ENCODE results near the gene MCF2.

The MCF2 gene

DNA sequence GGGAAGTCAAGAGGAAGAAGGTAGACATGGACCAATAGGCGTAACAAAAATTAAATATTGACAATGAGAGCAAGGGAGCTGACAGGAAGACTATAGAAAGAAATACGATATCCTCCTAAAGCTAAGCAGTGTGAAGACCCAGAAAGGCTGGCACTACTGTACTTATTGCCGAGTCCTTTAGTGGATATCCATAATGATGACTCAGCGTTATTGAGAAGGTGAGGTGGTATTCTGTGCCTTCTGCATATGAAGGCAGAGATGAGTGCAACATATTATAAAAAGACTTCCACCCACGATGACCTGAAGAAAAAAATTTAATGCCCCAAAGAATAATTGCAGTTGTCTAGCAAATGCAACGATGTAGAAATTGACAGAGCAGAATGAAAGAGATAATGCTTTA, 13.0 kb upstream of the MCF2 start:
- POLR2A ChIA-PET = no interaction called here
- TF ChIP-seq ZNF19 (tag by site-specific recombination; IDR thresholded peaks at IDR 0.05; ENCODE audit: low read depth) = no peak
- no peaks in the 10 kb centered on the region for H3K36me3 ChIP-seq (ENCODE audit: control insufficient read depth in 2 of 2, insufficient read depth in 1 of 2, low read length in 2 of 2)
- no peaks in the 10 kb centered on the region for H3K4me1 ChIP-seq (ENCODE audit: control insufficient read depth, insufficient read depth, low read length)
- H3K9me3 ChIP-seq (ENCODE audit: control insufficient read depth, insufficient read depth, low read depth, low read length) = no peaks in the 10 kb centered on the region
- CTCF ChIA-PET = interaction anchor here (0.6 kb wide), 1 partner anchor 17 kb away, joined by 3 read pairs; no protein-coding TSS in a partner anchor
- no peak overlapping the region for H3K4me3 ChIP-seq (ENCODE audit: low read depth, low read length)
- H3K27ac ChIP-seq (ENCODE audit: extremely low read depth, low read depth, low read length) = no peak overlapping the region

DNA sequence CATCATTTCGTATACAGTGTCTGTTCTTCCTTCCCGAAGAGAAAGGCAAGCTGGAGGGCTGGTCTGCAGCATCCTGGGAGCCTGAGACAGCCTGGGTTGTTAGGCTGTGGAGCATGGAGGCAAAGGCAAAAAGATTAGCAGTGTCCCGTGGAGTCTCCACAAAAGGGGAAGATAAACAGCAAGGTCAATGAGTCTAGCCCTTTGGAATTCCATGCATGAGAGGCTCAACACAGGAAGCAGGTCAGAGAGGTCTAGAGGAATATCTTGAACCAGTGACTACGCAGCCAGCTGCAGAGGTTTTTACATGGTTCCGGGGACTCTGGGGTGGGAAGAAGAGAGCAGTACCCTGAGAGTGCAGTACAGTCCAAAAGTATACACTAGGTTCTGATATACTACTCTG, 12.2 kb upstream of the MCF2 start:
- no peaks in the 10 kb centered on the region for H3K4me1 ChIP-seq (ENCODE audit: control insufficient read depth, insufficient read depth, low read length)
- no peak overlapping the region for H3K27ac ChIP-seq (ENCODE audit: extremely low read depth, low read depth, low read length)
- H3K4me3 ChIP-seq (ENCODE audit: low read depth, low read length) = no peak overlapping the region
- no peaks in the 10 kb centered on the region for H3K36me3 ChIP-seq (ENCODE audit: control insufficient read depth in 2 of 2, insufficient read depth in 1 of 2, low read length in 2 of 2)
- TF ChIP-seq, protein P1, sequence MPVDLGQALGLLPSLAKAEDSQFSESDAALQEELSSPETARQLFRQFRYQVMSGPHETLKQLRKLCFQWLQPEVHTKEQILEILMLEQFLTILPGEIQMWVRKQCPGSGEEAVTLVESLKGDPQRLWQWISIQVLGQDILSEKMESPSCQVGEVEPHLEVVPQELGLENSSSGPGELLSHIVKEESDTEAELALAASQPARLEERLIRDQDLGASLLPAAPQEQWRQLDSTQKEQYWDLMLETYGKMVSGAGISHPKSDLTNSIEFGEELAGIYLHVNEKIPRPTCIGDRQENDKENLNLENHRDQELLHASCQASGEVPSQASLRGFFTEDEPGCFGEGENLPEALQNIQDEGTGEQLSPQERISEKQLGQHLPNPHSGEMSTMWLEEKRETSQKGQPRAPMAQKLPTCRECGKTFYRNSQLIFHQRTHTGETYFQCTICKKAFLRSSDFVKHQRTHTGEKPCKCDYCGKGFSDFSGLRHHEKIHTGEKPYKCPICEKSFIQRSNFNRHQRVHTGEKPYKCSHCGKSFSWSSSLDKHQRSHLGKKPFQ (tag by site-specific recombination; IDR thresholded peaks at IDR 0.05) = no peak
- TF ChIP-seq ZFHX2 (tag by site-specific recombination; conservative IDR thresholded peaks at IDR 0.05) = no peak
- TF ChIP-seq, protein P2, sequence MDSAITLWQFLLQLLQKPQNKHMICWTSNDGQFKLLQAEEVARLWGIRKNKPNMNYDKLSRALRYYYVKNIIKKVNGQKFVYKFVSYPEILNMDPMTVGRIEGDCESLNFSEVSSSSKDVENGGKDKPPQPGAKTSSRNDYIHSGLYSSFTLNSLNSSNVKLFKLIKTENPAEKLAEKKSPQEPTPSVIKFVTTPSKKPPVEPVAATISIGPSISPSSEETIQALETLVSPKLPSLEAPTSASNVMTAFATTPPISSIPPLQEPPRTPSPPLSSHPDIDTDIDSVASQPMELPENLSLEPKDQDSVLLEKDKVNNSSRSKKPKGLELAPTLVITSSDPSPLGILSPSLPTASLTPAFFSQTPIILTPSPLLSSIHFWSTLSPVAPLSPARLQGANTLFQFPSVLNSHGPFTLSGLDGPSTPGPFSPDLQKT (IDR thresholded peaks at IDR 0.05; ENCODE audit: borderline replicate concordance, low read depth, low read length) = no peak
- no peak for TF ChIP-seq ZNF433 (tag by site-specific recombination; IDR thresholded peaks at IDR 0.05; ENCODE audit: low read depth)
- no peak for TF ChIP-seq SP2 (tag by site-specific recombination; IDR thresholded peaks at IDR 0.05)
- no peak for TF ChIP-seq ZNF521 (tag by site-specific recombination; IDR thresholded peaks at IDR 0.05)
- TF ChIP-seq, protein P3, sequence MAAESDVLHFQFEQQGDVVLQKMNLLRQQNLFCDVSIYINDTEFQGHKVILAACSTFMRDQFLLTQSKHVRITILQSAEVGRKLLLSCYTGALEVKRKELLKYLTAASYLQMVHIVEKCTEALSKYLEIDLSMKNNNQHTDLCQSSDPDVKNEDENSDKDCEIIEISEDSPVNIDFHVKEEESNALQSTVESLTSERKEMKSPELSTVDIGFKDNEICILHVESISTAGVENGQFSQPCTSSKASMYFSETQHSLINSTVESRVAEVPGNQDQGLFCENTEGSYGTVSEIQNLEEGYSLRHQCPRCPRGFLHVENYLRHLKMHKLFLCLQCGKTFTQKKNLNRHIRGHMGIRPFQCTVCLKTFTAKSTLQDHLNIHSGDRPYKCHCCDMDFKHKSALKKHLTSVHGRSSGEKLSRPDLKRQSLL (tag by site-specific recombination; IDR thresholded peaks at IDR 0.05) = no peak
- TF ChIP-seq ZNF221 (tag by site-specific recombination; IDR thresholded peaks at IDR 0.05; ENCODE audit: borderline replicate concordance) = no peak
- no peak for TF ChIP-seq ZNF37A (tag by site-specific recombination; IDR thresholded peaks at IDR 0.05)
- TF ChIP-seq MEIS1 (CRISPR knock-in tag; IDR thresholded peaks at IDR 0.05; ENCODE audit: borderline replicate concordance) = no peak
- no peak for TF ChIP-seq ZNF214 (tag by site-specific recombination; IDR thresholded peaks at IDR 0.05; ENCODE audit: borderline replicate concordance)
- TF ChIP-seq GLIS1 (tag by site-specific recombination; IDR thresholded peaks at IDR 0.05) = no peak
- no peak for TF ChIP-seq ZNF114 (tag by site-specific recombination; IDR thresholded peaks at IDR 0.05)
- no peak for TF ChIP-seq ZNF10 (tag by site-specific recombination; IDR thresholded peaks at IDR 0.05)
- no peak for TF ChIP-seq ZBTB21 (tag by site-specific recombination; IDR thresholded peaks at IDR 0.05)
- TF ChIP-seq ZNF350 (tag by site-specific recombination; IDR thresholded peaks at IDR 0.05) = no peak
- TF ChIP-seq SCRT1 (tag by site-specific recombination; IDR thresholded peaks at IDR 0.05; ENCODE audit: borderline replicate concordance) = no peak
- no peak for TF ChIP-seq ZNF623 (tag by site-specific recombination; IDR thresholded peaks at IDR 0.05)
- TF ChIP-seq, protein P4, sequence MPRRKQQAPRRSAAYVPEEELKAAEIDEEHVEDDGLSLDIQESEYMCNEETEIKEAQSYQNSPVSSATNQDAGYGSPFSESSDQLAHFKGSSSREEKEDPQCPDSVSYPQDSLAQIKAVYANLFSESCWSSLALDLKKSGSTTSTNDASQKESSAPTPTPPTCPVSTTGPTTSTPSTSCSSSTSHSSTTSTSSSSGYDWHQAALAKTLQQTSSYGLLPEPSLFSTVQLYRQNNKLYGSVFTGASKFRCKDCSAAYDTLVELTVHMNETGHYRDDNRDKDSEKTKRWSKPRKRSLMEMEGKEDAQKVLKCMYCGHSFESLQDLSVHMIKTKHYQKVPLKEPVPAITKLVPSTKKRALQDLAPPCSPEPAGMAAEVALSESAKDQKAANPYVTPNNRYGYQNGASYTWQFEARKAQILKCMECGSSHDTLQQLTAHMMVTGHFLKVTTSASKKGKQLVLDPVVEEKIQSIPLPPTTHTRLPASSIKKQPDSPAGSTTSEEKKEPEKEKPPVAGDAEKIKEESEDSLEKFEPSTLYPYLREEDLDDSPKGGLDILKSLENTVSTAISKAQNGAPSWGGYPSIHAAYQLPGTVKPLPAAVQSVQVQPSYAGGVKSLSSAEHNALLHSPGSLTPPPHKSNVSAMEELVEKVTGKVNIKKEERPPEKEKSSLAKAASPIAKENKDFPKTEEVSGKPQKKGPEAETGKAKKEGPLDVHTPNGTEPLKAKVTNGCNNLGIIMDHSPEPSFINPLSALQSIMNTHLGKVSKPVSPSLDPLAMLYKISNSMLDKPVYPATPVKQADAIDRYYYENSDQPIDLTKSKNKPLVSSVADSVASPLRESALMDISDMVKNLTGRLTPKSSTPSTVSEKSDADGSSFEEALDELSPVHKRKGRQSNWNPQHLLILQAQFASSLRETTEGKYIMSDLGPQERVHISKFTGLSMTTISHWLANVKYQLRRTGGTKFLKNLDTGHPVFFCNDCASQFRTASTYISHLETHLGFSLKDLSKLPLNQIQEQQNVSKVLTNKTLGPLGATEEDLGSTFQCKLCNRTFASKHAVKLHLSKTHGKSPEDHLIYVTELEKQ (tag by site-specific recombination; IDR thresholded peaks at IDR 0.05; ENCODE audit: borderline replicate concordance) = no peak
- H3K9me3 ChIP-seq (ENCODE audit: control insufficient read depth, insufficient read depth, low read depth, low read length) = no peaks in the 10 kb centered on the region
- CTCF ChIA-PET = interaction anchor here (0.6 kb wide), 1 partner anchor 479 kb away, joined by 3 read pairs; no protein-coding TSS in a partner anchor
- POLR2A ChIA-PET = no interaction called here
